Cardiac muscle cell (in vitro differentiated cells and primary cell): ENCODE results near the gene PPP1R1B. TPM values are rescaled to one million over a fixed set of nuclear protein-coding genes. Genes with fewer than 3 reads are reported as not detected.
A peak's percentile ranks its signal among the peaks of the same experiment; 100 is the strongest.

Experiments
- DNase-seq, 2 donors: peaks; one replicate each; pipeline versions ENCODE4 v3.0.0 to v3.0.0-alpha.2; 2010 to 2017; ENCODE audit warnings: low read depth in 1 of 2, low spot score in 1 of 2
- H3K27ac ChIP-seq: fragments of 200-600 bp; sonication (generic); 2 replicates; pipeline ENCODE4 v1.5.1; 2016
- H3K27me3 ChIP-seq: fragments of 200-600 bp; sonication (generic); 2 replicates; pipeline ENCODE4 v1.6.0; 2016; ENCODE audit warnings: control low read depth
- H3K36me3 ChIP-seq: fragments of 200-600 bp; sonication (generic); 2 replicates; pipeline ENCODE4 v1.5.1; 2016; ENCODE audit warnings: control low read depth
- H3K4me1 ChIP-seq: fragments of 200-600 bp; sonication (generic); 2 replicates; pipeline ENCODE4 v1.8.1; 2017; ENCODE audit warnings: low read depth, mild to moderate bottlenecking, mixed run types
- H3K4me3 ChIP-seq: fragments of 200-600 bp; sonication (generic); 2 replicates; pipeline ENCODE4 v1.5.1; 2016; ENCODE audit warnings: mild to moderate bottlenecking
- H3K9me3 ChIP-seq: fragments of 200-600 bp; sonication (generic); 2 replicates; pipeline ENCODE4 v1.5.1; 2017; ENCODE audit warnings: low read depth, mild to moderate bottlenecking, control low read depth
- polyA plus RNA-seq: library from polyadenylated mRNA; unstranded; fragments of >200 nt; fragmentation: Nextera tagmentation; extraction: Ambion mirVana; gene quantifications from 2 replicates; pipeline ENCODE4 v1.2.1, GENCODE V29; 2016
- total RNA-seq: library from RNA; depleted of rRNA; stranded (reverse); fragments of >200 nt; gene quantifications from 2 replicates; pipeline ENCODE4 v1.2.3, GENCODE V29; 2016
- TF ChIP-seq, protein P1 (sequence below): IDR thresholded peaks from 2 replicates; pipeline ENCODE4 v1.5.1; 2012; ENCODE audit warnings: low read depth, mild to moderate bottlenecking, low read length

Gene PPP1R1B
- total and polyA plus RNA-seq, 2 experiments from 2014 or later: 7.6 to 17.7 TPM

DNA sequence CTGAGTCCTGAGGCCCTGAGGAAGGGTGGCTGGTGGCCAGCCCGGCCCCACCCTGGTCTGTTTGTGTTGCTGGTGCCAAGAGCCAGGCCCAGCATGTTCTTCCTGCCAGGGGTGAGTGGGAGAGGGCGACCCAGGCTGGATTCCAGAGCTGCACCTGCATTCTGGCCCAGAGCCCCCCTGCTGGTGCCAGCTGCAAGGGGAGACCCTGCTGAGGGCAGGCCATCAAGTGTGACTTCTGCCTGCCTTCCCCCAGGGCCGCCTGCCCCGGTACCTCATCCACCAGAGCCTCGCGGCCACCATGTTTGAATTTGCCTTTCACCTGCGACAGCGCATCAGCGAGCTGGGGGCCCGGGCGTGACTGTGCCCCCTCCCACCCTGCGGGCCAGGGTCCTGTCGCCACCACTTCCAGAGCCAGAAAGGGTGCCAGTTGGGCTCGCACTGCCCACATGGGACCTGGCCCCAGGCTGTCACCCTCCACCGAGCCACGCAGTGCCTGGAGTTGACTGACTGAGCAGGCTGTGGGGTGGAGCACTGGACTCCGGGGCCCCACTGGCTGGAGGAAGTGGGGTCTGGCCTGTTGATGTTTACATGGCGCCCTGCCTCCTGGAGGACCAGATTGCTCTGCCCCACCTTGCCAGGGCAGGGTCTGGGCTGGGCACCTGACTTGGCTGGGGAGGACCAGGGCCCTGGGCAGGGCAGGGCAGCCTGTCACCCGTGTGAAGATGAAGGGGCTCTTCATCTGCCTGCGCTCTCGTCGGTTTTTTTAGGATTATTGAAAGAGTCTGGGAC lies 36.0 kb downstream of the PPP1R1B start:
- no peak for DNase-seq
- H3K27me3 ChIP-seq: no peaks in the 10 kb centered on the region
- no peaks in the 10 kb centered on the region for H3K9me3 ChIP-seq
- TF ChIP-seq, protein P1, sequence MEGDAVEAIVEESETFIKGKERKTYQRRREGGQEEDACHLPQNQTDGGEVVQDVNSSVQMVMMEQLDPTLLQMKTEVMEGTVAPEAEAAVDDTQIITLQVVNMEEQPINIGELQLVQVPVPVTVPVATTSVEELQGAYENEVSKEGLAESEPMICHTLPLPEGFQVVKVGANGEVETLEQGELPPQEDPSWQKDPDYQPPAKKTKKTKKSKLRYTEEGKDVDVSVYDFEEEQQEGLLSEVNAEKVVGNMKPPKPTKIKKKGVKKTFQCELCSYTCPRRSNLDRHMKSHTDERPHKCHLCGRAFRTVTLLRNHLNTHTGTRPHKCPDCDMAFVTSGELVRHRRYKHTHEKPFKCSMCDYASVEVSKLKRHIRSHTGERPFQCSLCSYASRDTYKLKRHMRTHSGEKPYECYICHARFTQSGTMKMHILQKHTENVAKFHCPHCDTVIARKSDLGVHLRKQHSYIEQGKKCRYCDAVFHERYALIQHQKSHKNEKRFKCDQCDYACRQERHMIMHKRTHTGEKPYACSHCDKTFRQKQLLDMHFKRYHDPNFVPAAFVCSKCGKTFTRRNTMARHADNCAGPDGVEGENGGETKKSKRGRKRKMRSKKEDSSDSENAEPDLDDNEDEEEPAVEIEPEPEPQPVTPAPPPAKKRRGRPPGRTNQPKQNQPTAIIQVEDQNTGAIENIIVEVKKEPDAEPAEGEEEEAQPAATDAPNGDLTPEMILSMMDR: no peak
- H3K4me1 ChIP-seq: peaks cover 42% of the 10 kb centered on the region
- no peak overlapping the region for H3K4me3 ChIP-seq
- H3K27ac ChIP-seq: no peak overlapping the region
- H3K36me3 ChIP-seq: peaks cover 11% of the 10 kb centered on the region

DNA sequence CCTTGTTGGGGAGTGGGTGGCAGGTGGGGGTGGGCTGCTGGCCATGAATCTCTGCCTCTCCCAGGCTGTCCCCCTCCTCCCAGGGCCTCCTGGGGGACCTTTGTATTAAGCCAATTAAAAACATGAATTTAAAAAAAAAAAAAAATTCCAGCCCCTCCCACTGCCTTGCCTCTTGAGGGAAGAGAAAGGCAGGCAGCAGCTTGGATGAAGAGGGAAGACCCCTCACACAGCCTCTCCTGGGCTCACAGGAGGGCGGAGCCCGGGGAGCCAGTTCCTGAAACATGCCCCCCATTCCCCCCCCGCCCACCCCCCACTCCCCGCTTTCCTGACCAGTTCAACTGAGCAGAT lies 36.6 kb downstream of the PPP1R1B start:
- H3K4me1 ChIP-seq: peaks cover 42% of the 10 kb centered on the region

DNA sequence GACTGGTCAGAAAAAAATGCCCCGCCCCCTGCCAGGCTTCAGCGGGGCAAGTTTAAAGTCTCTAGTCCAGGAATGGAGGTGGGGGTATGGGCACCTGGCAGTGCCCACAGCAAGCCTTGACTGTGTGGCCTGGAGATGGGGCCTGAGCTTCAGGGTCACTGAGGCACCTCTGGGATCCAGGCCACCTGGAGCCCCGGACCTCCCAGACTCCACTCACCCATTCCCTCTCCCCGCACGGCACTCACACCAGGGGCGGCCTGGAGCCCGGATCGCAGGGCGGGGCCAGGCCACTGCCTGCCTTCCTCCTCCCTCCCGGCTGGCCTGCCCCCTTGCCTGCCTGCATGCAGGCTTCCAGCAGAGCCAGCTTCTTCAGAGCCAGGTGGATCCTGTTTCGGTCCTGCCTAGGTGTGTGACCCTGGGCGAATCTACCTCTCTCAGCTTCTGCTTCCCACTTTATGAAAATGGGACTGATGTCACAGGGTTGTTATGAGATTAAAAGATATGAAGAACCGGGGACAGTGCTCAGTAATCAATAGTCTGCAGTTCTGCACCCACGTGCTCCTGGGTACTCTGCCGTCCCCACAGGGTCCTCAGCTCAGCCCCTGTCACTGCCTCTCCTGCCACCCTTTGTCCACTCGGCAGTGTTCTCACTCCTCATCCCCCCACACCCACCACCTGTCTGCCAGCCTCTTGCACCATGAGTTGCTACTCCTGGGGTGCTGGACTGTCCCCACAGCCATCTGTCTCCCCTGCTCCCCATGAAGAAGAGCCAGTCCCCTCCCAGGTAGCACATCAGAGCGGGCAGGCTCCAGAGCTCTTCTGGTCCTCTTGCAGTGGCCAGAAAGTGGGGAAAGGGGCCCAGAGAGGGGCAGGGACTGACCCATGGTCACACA lies 37.2 kb downstream of the PPP1R1B start:
- no peaks in the 10 kb centered on the region for H3K9me3 ChIP-seq
- no peak overlapping the region for H3K27ac ChIP-seq
- no peaks in the 10 kb centered on the region for H3K27me3 ChIP-seq
- peaks cover 46% of the 10 kb centered on the region for H3K4me1 ChIP-seq
- H3K36me3 ChIP-seq: peaks cover 8% of the 10 kb centered on the region
- TF ChIP-seq, protein P1: no peak
- peak in 1 of 2 donors; percentile 27 for DNase-seq
- no peak overlapping the region for H3K4me3 ChIP-seq

More for the DNA sequence above, 36.6 kb downstream of the PPP1R1B start:
- no peak for DNase-seq
- Histone ChIP-seq H3K4me3 (no peak overlapping the region), H3K27me3 (no peaks in the 10 kb centered on the region), H3K9me3 (no peaks in the 10 kb centered on the region), H3K27ac (no peak overlapping the region), H3K36me3 (peaks cover 11% of the 10 kb centered on the region)
- TF ChIP-seq, protein P1: no peak

DNA sequence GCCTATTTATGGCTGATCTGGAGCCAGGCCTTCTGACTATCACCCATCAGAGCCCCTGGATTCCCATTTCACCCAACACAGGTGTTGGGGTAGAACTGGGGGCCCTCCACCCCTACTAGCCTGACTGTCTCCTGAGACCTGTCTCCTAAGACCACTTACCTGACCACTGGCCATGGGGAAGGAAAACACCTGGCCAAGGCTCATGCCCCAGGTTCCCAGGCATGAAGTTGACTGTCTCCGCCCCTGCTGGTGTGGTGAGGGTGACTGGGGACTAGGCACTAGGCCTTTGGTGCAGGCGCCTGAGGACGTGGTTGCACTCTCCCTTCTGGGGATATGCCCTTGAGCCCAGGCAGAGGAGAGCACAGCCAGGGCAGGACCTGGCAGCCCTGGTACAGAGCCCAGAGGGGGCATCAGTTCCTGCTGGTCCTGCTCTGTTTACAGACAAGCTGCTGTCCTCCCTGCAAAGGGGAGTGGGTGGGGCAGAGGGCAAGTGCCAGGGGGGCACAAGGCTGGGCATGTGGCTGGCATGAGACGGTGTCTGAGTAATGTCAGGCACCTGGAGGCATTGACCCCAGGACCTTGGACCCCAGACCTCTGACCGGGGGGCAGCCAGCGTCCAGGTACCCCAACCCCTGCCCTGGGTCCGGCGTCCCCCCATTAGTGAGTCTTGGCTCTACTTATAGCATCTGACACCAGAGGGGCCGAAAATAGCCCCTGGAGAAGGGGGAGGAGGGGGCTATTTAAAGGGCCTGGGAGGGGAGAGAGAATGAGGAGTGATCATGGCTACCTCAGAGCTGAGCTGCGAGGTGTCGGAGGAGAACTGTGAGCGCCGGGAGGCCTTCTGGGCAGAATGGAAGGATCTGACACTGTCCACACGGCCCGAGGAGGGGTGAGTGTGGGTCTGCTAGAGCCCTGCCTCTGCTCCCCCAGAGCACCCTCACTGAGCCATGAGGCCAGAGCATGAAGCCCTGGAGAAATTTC lies 38.1 kb downstream of the PPP1R1B start, which contains the start of gene TCAP:
TSS of gene TCAP (plus strand) at position 769 of the 981 bp plus-strand sequence. CDS start at position 780, 11 bp downstream.
- peaks cover 49% of the 10 kb centered on the region for H3K4me1 ChIP-seq
- no peaks in the 10 kb centered on the region for H3K9me3 ChIP-seq
- no peaks in the 10 kb centered on the region for H3K27me3 ChIP-seq
- peak within 1 kb of the TSS; percentile 86 for H3K27ac ChIP-seq
- H3K36me3 ChIP-seq: peaks cover 6% of the 10 kb centered on the region
- TF ChIP-seq, protein P1: no peak
- peak within 1 kb of the TSS; percentile 19 for H3K4me3 ChIP-seq
- peak in 1 of 2 donors; percentile 74 for DNase-seq
